Cardiac fibroblast (primary cell): ENCODE measurements around the gene DDB1.

Experiments used
- DNase-seq, 2 donors: peaks; one replicate each; pipeline versions ENCODE4 v3.0.0 to v3.0.0-alpha.2; 2010; ENCODE audit warnings: low read depth in 2 of 2
- H3K4me3 ChIP-seq, 2 donors: replicated peaks in 1 of 2; 1 replicate in 1 of 2; 2 replicates in 1 of 2; pipeline ENCODE4 v1.5.1; 2011; ENCODE audit warnings: low read depth in 2 of 2, low read length in 2 of 2, mild to moderate bottlenecking in 2 of 2, moderate library complexity in 1 of 2
- TF ChIP-seq, protein P1 (sequence below): IDR thresholded peaks from one replicate; pipeline ENCODE4 v1.5.1; 2011; ENCODE audit warnings: low read depth, mild to moderate bottlenecking, low read length, inconsistent platforms

DDB1 gene

GRCh38 chr11:61342207-61342803, 9.4 kb upstream of the DDB1 start:
- DNase-seq, result no peak
- H3K4me3 ChIP-seq, result no peak overlapping the region

GRCh38 chr11:61341706-61342105, 8.8 kb upstream of the DDB1 start:
- DNase-seq, result no peak
- TF ChIP-seq, protein P1, sequence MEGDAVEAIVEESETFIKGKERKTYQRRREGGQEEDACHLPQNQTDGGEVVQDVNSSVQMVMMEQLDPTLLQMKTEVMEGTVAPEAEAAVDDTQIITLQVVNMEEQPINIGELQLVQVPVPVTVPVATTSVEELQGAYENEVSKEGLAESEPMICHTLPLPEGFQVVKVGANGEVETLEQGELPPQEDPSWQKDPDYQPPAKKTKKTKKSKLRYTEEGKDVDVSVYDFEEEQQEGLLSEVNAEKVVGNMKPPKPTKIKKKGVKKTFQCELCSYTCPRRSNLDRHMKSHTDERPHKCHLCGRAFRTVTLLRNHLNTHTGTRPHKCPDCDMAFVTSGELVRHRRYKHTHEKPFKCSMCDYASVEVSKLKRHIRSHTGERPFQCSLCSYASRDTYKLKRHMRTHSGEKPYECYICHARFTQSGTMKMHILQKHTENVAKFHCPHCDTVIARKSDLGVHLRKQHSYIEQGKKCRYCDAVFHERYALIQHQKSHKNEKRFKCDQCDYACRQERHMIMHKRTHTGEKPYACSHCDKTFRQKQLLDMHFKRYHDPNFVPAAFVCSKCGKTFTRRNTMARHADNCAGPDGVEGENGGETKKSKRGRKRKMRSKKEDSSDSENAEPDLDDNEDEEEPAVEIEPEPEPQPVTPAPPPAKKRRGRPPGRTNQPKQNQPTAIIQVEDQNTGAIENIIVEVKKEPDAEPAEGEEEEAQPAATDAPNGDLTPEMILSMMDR, result no peak
- H3K4me3 ChIP-seq, result no peak overlapping the region

More at GRCh38 chr11:61342207-61342803, 9.4 kb upstream of the DDB1 start:
- TF ChIP-seq, protein P1, result no peak

GRCh38 chr11:61340979-61341378, 8.1 kb upstream of the DDB1 start:
- TF ChIP-seq, protein P1, result no peak
- DNase-seq, result no peak
- H3K4me3 ChIP-seq, result no peak overlapping the region

GRCh38 chr11:61339490-61339878, 6.6 kb upstream of the DDB1 start:
- TF ChIP-seq, protein P1, result no peak

DNA sequence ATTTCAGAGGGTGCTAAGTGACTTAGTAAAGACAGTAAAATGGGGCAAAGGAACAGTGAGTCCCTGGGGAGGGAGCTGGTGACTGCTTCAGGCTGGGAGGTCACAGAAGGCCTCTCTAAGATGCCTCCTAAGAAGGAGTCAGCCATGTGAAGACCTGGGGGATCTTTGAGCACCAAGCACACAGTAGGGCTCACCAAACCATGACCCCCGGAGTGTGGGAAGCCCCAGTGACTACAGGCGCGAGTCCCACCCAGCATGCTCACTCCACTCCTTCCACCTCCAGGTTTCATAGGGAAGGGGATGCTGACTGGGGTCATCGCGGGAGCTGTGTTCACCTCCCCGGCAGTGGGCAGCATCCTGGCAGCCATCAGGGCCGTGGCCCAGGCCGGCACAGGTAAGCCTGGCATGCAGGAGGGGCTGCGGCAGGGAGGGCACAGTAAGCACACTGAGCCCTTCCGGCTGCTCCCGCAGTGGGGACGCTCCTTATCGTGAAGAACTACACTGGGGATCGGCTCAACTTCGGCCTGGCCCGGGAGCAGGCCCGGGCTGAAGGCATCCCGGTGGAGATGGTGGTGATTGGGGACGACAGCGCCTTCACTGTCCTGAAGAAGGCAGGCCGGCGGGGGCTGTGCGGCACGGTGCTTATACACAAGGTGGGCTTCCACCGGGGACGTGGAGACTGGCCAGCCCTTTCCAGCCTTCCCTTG, 6.0 kb upstream of the DDB1 start:
- DNase-seq, result no peak
- H3K4me3 ChIP-seq, result no peak overlapping the region
- TF ChIP-seq, protein P1, result no peak

More at GRCh38 chr11:61339490-61339878, 6.6 kb upstream of the DDB1 start:
- H3K4me3 ChIP-seq, result no peak overlapping the region
- DNase-seq, result no peak

DNA sequence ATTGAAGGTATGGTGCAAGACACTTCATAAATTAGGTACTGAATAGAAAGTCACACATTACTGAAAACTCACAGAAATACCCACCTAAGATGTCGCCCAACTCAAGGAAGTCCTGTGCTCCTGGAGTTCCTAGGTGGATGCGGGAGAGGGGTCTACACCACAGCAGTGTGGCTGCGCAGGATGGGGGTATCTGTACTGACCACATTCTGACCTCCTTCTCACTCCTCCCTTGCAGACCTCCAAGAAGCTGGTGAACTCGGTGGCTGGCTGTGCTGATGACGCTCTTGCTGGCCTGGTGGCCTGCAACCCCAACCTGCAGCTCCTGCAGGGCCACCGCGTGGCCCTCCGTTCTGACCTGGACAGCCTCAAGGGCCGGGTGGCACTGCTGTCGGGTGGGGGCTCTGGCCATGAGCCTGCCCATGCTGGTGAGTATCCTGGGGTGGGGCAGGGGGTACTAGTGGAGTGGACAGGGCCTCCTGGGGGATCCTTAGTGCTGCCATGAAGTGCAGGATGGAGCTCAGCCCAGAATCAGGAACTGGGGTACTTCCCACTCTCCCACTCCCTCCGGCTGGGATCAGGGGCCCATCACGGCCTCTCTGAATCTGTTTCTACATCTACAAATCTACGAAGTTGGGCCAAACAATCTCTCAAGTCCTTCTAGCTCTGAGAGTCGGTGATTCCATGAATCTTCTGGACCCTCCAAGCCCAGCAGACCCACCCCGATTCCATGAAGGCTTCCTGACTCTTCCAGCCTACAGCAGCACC, 5.0 kb upstream of the DDB1 start:
- TF ChIP-seq, protein P1, result no peak
- no peak overlapping the region for H3K4me3 ChIP-seq

More for the DNA sequence above, 5.0 kb upstream of the DDB1 start:
- DNase-seq, result no peak
